Measurements from ENCODE around the gene CTDSPL.
A peak's percentile ranks its signal among the peaks of the same experiment; 100 is the strongest.
"Not testable (repeated sequence)": the region's sequence is repeated elsewhere in the genome, so short reads cannot be mapped to it uniquely, and the experiment has no call there.

The CTDSPL gene

GRCh38 chr3:37972056-37972455 is 110.4 kb downstream of the CTDSPL start:
- not testable (repeated sequence) for DNase-seq

GRCh38 chr3:37973246-37974054 is 111.8 kb downstream of the CTDSPL start:
- no peak for DNase-seq

- peak; percentile 89 for DNase-seq
Measured at GRCh38 chr3:37974121-37975083, 112.7 kb downstream of the CTDSPL start.

GRCh38 chr3:37979541-37980461 is 118.1 kb downstream of the CTDSPL start:
- peak; percentile 28 for DNase-seq

- no peak for DNase-seq
Measured at GRCh38 chr3:37980462-37981347, 119.0 kb downstream of the CTDSPL start.

- DNase-seq = no peak
Measured at GRCh38 chr3:37981348-37981664, 119.6 kb downstream of the CTDSPL start.

- no peak for DNase-seq
Measured at GRCh38 chr3:37982331-37982730, 120.7 kb downstream of the CTDSPL start.

GRCh38 chr3:37984051-37984450 is 122.4 kb downstream of the CTDSPL start:
- no peak for DNase-seq

- no peak for DNase-seq
Measured at GRCh38 chr3:37984596-37984995, 122.9 kb downstream of the CTDSPL start.

GRCh38 chr3:37985637-37986320 is 124.1 kb downstream of the CTDSPL start:
- DNase-seq = no peak

GRCh38 chr3:37986479-37987314 is 125.0 kb downstream of the CTDSPL start:
- DNase-seq = peak; percentile 57

GRCh38 chr3:37987315-37987697 is 125.6 kb downstream of the CTDSPL start:
- no peak for DNase-seq

- no peak for DNase-seq
Measured at GRCh38 chr3:37987751-37988179, 126.1 kb downstream of the CTDSPL start.

- DNase-seq = not testable (repeated sequence)
Measured at GRCh38 chr3:37988376-37988775, 126.7 kb downstream of the CTDSPL start.

- no peak for DNase-seq
Measured at GRCh38 chr3:37988931-37989525, 127.3 kb downstream of the CTDSPL start.

GRCh38 chr3:37989821-37990480 is 128.3 kb downstream of the CTDSPL start:
- no peak for DNase-seq

- no peak for DNase-seq
Measured at GRCh38 chr3:37990527-37990926, 128.8 kb downstream of the CTDSPL start, which contains the start of gene VILL. Gene VILL (plus strand): TSS chr3:37990786. CDS start chr3:37993673, 2,887 bp downstream.

GRCh38 chr3:37991109-37991508 is 129.4 kb downstream of the CTDSPL start:
- no peak for DNase-seq

GRCh38 chr3:37991823-37992222 is 130.1 kb downstream of the CTDSPL start:
- DNase-seq = no peak
